Measurements from ENCODE around the gene CELF1.
"Not testable (repeated sequence)": the region's sequence is repeated elsewhere in the genome, so short reads cannot be mapped to it uniquely, and the experiment has no call there.

GRCh38 chr11:47530721-47531120 is 22.2 kb downstream of the CELF1 start:
- not testable (repeated sequence) for TF ChIP-seq SUZ12 (IDR thresholded peaks at IDR 0.05; ENCODE audit: extremely low read depth, insufficient read depth, insufficient read length); YY1 (IDR thresholded peaks at IDR 0.05; ENCODE audit: insufficient read depth, insufficient read length)

Data from NT2/D1 (cell line).